B cell (primary cell): ENCODE data around the gene PREP. TPM values are rescaled to one million over a fixed set of nuclear protein-coding genes. Genes with fewer than 3 reads are reported as not detected.

Source experiments
- ATAC-seq: fragments of 200-7000 bp; cut with Tn5 transposase; one replicate; pipeline ENCODE4 v1.10.0; 2021; ENCODE audit warnings: low read depth, mild to moderate bottlenecking, moderate number of reproducible peaks, moderate library complexity
- CTCF ChIA-PET: fragments of 350-600 bp; sonication (Branson Sonifier 250); formaldehyde crosslinking; loops from one replicate; lab custom pipeline; 2021; ENCODE audit warnings: antibody characterized with exemption, inconsistent platforms; lab: Charles Lee
- POLR2A ChIA-PET: fragments of 350-600 bp; sonication (Branson Sonifier 250); formaldehyde crosslinking; loops from one replicate; lab custom pipeline; 2021; ENCODE audit warnings: antibody characterized with exemption; lab: Charles Lee
- DNase-seq: peaks from one replicate; pipeline ENCODE4 v3.0.0; 2013
- H2AFZ ChIP-seq: 2 replicates; pipeline ENCODE4 v1.6.1; 2012; ENCODE audit warnings: mild to moderate bottlenecking, low read depth, low read length; ENCODE audit not compliant: insufficient read depth, poor library complexity, severe bottlenecking
- H3K27ac ChIP-seq, 2 donors: 1 replicate in 1 of 2; 2 replicates in 1 of 2; pipeline ENCODE4 v1.5.1; 2012 to 2013; ENCODE audit warnings: low read length in 2 of 2, mild to moderate bottlenecking in 2 of 2, moderate library complexity in 1 of 2
- H3K27me3 ChIP-seq, 4 experiments: fragments of 200-600 bp in 1 of 4; sonication (generic) in 1 of 4; replicated peaks in 1 of 4; 1 replicate in 2 of 4; 2 replicates in 2 of 4; pipeline versions ENCODE4 v1.6.1 to v1.7.0; 2013 to 2016; ENCODE audit warnings: low read length in 3 of 4, mild to moderate bottlenecking in 2 of 4, mixed read lengths in 1 of 4, moderate library complexity in 1 of 4; ENCODE audit not compliant: insufficient read depth in 4 of 4, control insufficient read depth in 3 of 4; ENCODE audit errors: control extremely low read depth in 1 of 4
- H3K36me3 ChIP-seq, 2 experiments: replicated peaks in 1 of 2; 1 replicate in 1 of 2; 2 replicates in 1 of 2; pipeline versions ENCODE4 v1.6.1 to v1.7.1; 2013; ENCODE audit warnings: low read length in 1 of 2; ENCODE audit not compliant: insufficient read depth in 2 of 2, control insufficient read depth in 1 of 2; ENCODE audit errors: control extremely low read depth in 1 of 2, extremely low read depth in 1 of 2
- H3K4me1 ChIP-seq, 2 donors: fragments of 200-600 bp in 1 of 2; sonication (generic) in 1 of 2; 1 replicate in 1 of 2; 2 replicates in 1 of 2; pipeline versions ENCODE4 v1.5.1 to v1.6.1; 2013 to 2017; ENCODE audit warnings: low read length in 2 of 2; ENCODE audit not compliant: control insufficient read depth in 2 of 2, insufficient read depth in 2 of 2
- H3K4me2 ChIP-seq: replicated peaks from 2 replicates; pipeline ENCODE3; 2012; ENCODE audit warnings: mild to moderate bottlenecking, low read depth, low read length; ENCODE audit not compliant: poor library complexity, severe bottlenecking
- H3K4me3 ChIP-seq, 5 experiments: fragments of 200-600 bp in 1 of 5; sonication (generic) in 1 of 5; 1 replicate in 3 of 5; 2 replicates in 2 of 5; pipeline versions ENCODE4 v1.5.1 to v1.7.0; 2011 to 2016; ENCODE audit warnings: low read length in 4 of 5, mild to moderate bottlenecking in 4 of 5, low read depth in 2 of 5, control low read depth in 1 of 5, moderate library complexity in 1 of 5; ENCODE audit not compliant: insufficient read depth in 1 of 5; ENCODE audit errors: control extremely low read depth in 1 of 5, extremely low read depth in 1 of 5
- H3K79me2 ChIP-seq: fragments of 200-600 bp; sonication (generic); one replicate; pipeline ENCODE4 v1.6.0; 2016; ENCODE audit warnings: low read length; ENCODE audit not compliant: control insufficient read depth, insufficient read depth
- H3K9ac ChIP-seq: fragments of 200-600 bp; sonication (generic); 2 replicates; pipeline ENCODE4 v1.6.1; 2017; ENCODE audit warnings: mild to moderate bottlenecking, low read length, moderate library complexity
- H3K9me3 ChIP-seq, 3 donors: one replicate each; pipeline versions ENCODE4 v1.6.1 to v1.7.1; 2013; ENCODE audit warnings: low read length in 2 of 3; ENCODE audit not compliant: control insufficient read depth in 2 of 3, insufficient read depth in 1 of 3; ENCODE audit errors: control extremely low read depth in 1 of 3
- H4K20me1 ChIP-seq: 2 replicates; pipeline ENCODE4 v1.6.0; 2012; ENCODE audit warnings: mild to moderate bottlenecking, low read length; ENCODE audit not compliant: insufficient read depth, control insufficient read depth, poor library complexity, severe bottlenecking
- H3K27ac Mint-ChIP-seq: one replicate; pipeline ENCODE4 v1.8.0; 2021; ENCODE audit warnings: mixed read lengths
- H3K27me3 Mint-ChIP-seq: one replicate; pipeline ENCODE4 v1.8.0; 2021; ENCODE audit warnings: mixed read lengths
- H3K4me1 Mint-ChIP-seq: one replicate; pipeline ENCODE4 v1.8.0; 2021; ENCODE audit warnings: mixed read lengths
- H3K4me3 Mint-ChIP-seq: one replicate; pipeline ENCODE4 v1.8.0; 2021; ENCODE audit warnings: mixed read lengths
- H3K9me3 Mint-ChIP-seq: one replicate; pipeline ENCODE4 v1.8.0; 2022; ENCODE audit warnings: mixed read lengths; ENCODE audit not compliant: insufficient read depth
- CTCF ChIP-seq: fragments of 200-600 bp; IDR thresholded peaks from one replicate; pipeline ENCODE4 v1.8.0; 2022; ENCODE audit warnings: antibody characterized with exemption, mild to moderate bottlenecking
- EZH2 ChIP-seq: IDR thresholded peaks from 2 replicates; pipeline ENCODE4 v1.6.1; 2012; ENCODE audit warnings: borderline replicate concordance, low read depth, mild to moderate bottlenecking, moderate library complexity, low read length; ENCODE audit not compliant: insufficient read depth, poor library complexity, severe bottlenecking
- WGBS: methylation state at CpG from one replicate; pipeline ENCODE4 v1.1.5; 2013; ENCODE audit warnings: missing lambda C conversion rate; ENCODE audit not compliant: insufficient coverage; 5-methylcytosine and 5-hydroxymethylcytosine counted together
- intact Hi-C: fragments of 100-400 bp; cut with micrococcal nuclease; formaldehyde crosslinking; loops from one replicate; pipeline ENCODE4 v1.10.0; 2022
- polyA plus RNA-seq: library from polyadenylated mRNA; depleted of rRNA; stranded (reverse); fragments of >200 nt; gene quantifications from 2 replicates; pipeline ENCODE4 v1.2.3, GENCODE V29; 2012
- total RNA-seq, 2 donors: library from RNA; stranded (reverse); fragments of 120-200 nt in 1 of 2; gene quantifications; 1 replicate in 1 of 2; 2 replicates in 1 of 2; pipeline versions ENCODE4 v1.2.3 to v1.2.4, GENCODE V29; 2013 to 2022

PREP gene
- total and polyA plus RNA-seq, 2 donors (not counting 1 experiment from before 2014, with no cell fraction given), result 12.2 to 27.0 TPM

- intact Hi-C loops, result no loop called here
- H3K4me2 ChIP-seq, result no peak overlapping the region
- H3K4me1 ChIP-seq, result no peaks in the 10 kb centered on the region
- Mint-ChIP-seq H3K4me3 (no peak overlapping the region), H3K9me3 (no peaks in the 10 kb centered on the region), H3K4me1 (no peaks in the 10 kb centered on the region), H3K27me3 (no peaks in the 10 kb centered on the region), H3K27ac (no peak overlapping the region)
- DNase-seq (no peak), ATAC-seq (no peak)
- no peaks in the 10 kb centered on the region for H4K20me1 ChIP-seq
- no peak for TF ChIP-seq CTCF
- TF ChIP-seq EZH2, result no peak
- no peak overlapping the region for H2AFZ ChIP-seq
- no peak overlapping the region for H3K4me3 ChIP-seq
- H3K27me3 ChIP-seq, result no peaks in the 10 kb centered on the region
- no peaks in the 10 kb centered on the region for H3K9me3 ChIP-seq
- CTCF ChIA-PET, result no interaction called here
- 100% methylated on average over 4 of the region's 4 CpGs for WGBS
- POLR2A ChIA-PET, result no interaction called here
- no peaks in the 10 kb centered on the region for H3K79me2 ChIP-seq
- no peak overlapping the region for H3K9ac ChIP-seq
- H3K36me3 ChIP-seq, result peaks cover 9 to 67% of the 10 kb centered on the region in 2 experiments
- no peak overlapping the region for H3K27ac ChIP-seq
Measured at GRCh38 chr6:105331927-105332326, 71.0 kb downstream of the PREP start.

GRCh38 chr6:105330913-105331312 lies 72.0 kb downstream of the PREP start:
- H3K9ac ChIP-seq, result no peak overlapping the region
- Mint-ChIP-seq H3K9me3 (no peaks in the 10 kb centered on the region), H3K27me3 (no peaks in the 10 kb centered on the region), H3K4me3 (no peak overlapping the region), H3K4me1 (no peaks in the 10 kb centered on the region), H3K27ac (no peak overlapping the region)
- peaks cover 10 to 77% of the 10 kb centered on the region in 2 experiments for H3K36me3 ChIP-seq
- DNase-seq (no peak), ATAC-seq (no peak)
- no peaks in the 10 kb centered on the region for H3K9me3 ChIP-seq
- no peak overlapping the region for H3K27ac ChIP-seq
- no peaks in the 10 kb centered on the region for H3K27me3 ChIP-seq
- intact Hi-C loops, result no loop called here
- H3K4me2 ChIP-seq, result no peak overlapping the region
- no peak overlapping the region for H2AFZ ChIP-seq
- POLR2A ChIA-PET, result no interaction called here
- no peaks in the 10 kb centered on the region for H3K79me2 ChIP-seq
- TF ChIP-seq EZH2 (no peak), CTCF (no peak)
- CTCF ChIA-PET, result no interaction called here
- whole genome bisulfite sequencing, result no CpG with 5 or more reads among the region's 2 CpGs
- H3K4me1 ChIP-seq, result no peaks in the 10 kb centered on the region
- H4K20me1 ChIP-seq, result no peaks in the 10 kb centered on the region
- H3K4me3 ChIP-seq, result no peak overlapping the region
